Naive thymus-derived CD4-positive, alpha-beta T cell (primary cell): ENCODE measurements around the gene ZFP2. TPM values are rescaled to one million over a fixed set of nuclear protein-coding genes. Genes with fewer than 3 reads are reported as not detected.
A peak's percentile ranks its signal among the peaks of the same experiment; 100 is the strongest.
"Not testable (repeated sequence)": the region's sequence is repeated elsewhere in the genome, so short reads cannot be mapped to it uniquely, and the experiment has no call there.

ENCODE experiments used
- ATAC-seq: fragments of 150-1000 bp; cut with Tn5 transposase; 2 replicates; pipeline ENCODE4 v1.10.0; 2021; ENCODE audit warnings: mild to moderate bottlenecking, moderate library complexity
- CTCF ChIA-PET: fragments of 350-600 bp; sonication (Branson Sonifier 250); formaldehyde crosslinking; loops from one replicate; lab custom pipeline; 2021; ENCODE audit warnings: antibody characterized with exemption; lab: Charles Lee
- POLR2A ChIA-PET: fragments of 350-600 bp; sonication (Branson Sonifier 250); formaldehyde crosslinking; loops from one replicate; lab custom pipeline; 2021; ENCODE audit warnings: antibody characterized with exemption, inconsistent platforms; lab: Charles Lee
- DNase-seq, 9 donors: peaks; one replicate each; pipeline versions ENCODE4 v3.0.0 to v3.0.0-alpha.2; 2020 to 2022; ENCODE audit warnings: mixed read lengths in 1 of 9
- H3K27ac ChIP-seq: one replicate; pipeline ENCODE4 v1.7.0; 2013; ENCODE audit warnings: mild to moderate bottlenecking, low read depth, low read length, moderate library complexity
- H3K27me3 ChIP-seq, 2 donors: one replicate each; pipeline ENCODE4 v1.7.0; 2013; ENCODE audit warnings: low read length in 2 of 2, mild to moderate bottlenecking in 2 of 2, moderate library complexity in 2 of 2; ENCODE audit not compliant: control insufficient read depth in 2 of 2, insufficient read depth in 2 of 2
- H3K36me3 ChIP-seq, 3 experiments: 1 replicate in 2 of 3; 2 replicates in 1 of 3; pipeline ENCODE4 v1.7.0; 2013; ENCODE audit warnings: low read length in 3 of 3, mild to moderate bottlenecking in 3 of 3, moderate library complexity in 1 of 3; ENCODE audit not compliant: insufficient read depth in 3 of 3, control insufficient read depth in 2 of 3
- H3K4me1 ChIP-seq, 2 donors: one replicate each; pipeline ENCODE4 v1.7.0; 2013; ENCODE audit warnings: low read length in 2 of 2, mild to moderate bottlenecking in 2 of 2, moderate library complexity in 1 of 2; ENCODE audit not compliant: control insufficient read depth in 2 of 2, insufficient read depth in 2 of 2
- H3K4me3 ChIP-seq: 2 replicates; pipeline ENCODE4 v1.7.0; 2013; ENCODE audit warnings: mild to moderate bottlenecking, low read length
- H3K9me3 ChIP-seq, 3 experiments: 1 replicate in 2 of 3; 2 replicates in 1 of 3; pipeline ENCODE4 v1.7.0; 2013; ENCODE audit warnings: low read length in 3 of 3; ENCODE audit not compliant: control insufficient read depth in 2 of 3
- H3K27ac Mint-ChIP-seq, 9 donors: one replicate each; pipeline ENCODE4 v1.8.0; 2020 to 2022; ENCODE audit warnings: mixed read lengths in 9 of 9, mild to moderate bottlenecking in 8 of 9, moderate library complexity in 5 of 9, inconsistent platforms in 2 of 9
- H3K27me3 Mint-ChIP-seq, 5 donors: one replicate each; pipeline ENCODE4 v1.8.0; 2021 to 2022; ENCODE audit warnings: mixed read lengths in 5 of 5, mild to moderate bottlenecking in 1 of 5
- H3K36me3 Mint-ChIP-seq, 5 donors: one replicate each; pipeline ENCODE4 v1.8.0; 2020 to 2022; ENCODE audit warnings: mixed read lengths in 5 of 5, mild to moderate bottlenecking in 3 of 5, inconsistent platforms in 1 of 5
- H3K4me1 Mint-ChIP-seq, 7 donors: one replicate each; pipeline ENCODE4 v1.8.0; 2020 to 2022; ENCODE audit warnings: mixed read lengths in 7 of 7, mild to moderate bottlenecking in 3 of 7, inconsistent platforms in 1 of 7
- H3K4me3 Mint-ChIP-seq, 10 donors: one replicate each; pipeline ENCODE4 v1.8.0; 2020 to 2022; ENCODE audit warnings: mild to moderate bottlenecking in 10 of 10, mixed read lengths in 10 of 10, moderate library complexity in 6 of 10, inconsistent platforms in 2 of 10
- H3K9me3 Mint-ChIP-seq, 11 donors: one replicate each; pipeline ENCODE4 v1.8.0; 2020 to 2022; ENCODE audit warnings: mixed read lengths in 11 of 11, mild to moderate bottlenecking in 4 of 11, inconsistent platforms in 1 of 11, moderate library complexity in 1 of 11
- intact Hi-C, 2 donors: fragments of 100-400 bp; cut with micrococcal nuclease; formaldehyde crosslinking; loops; one replicate each; pipeline ENCODE4 v1.15.1; 2023
- polyA plus RNA-seq, 2 donors: library from polyadenylated mRNA; unstranded; fragments of 300-500 nt; fragmentation: Illumina TruSeq; gene quantifications; one replicate each; pipeline ENCODE4 v1.2.3, GENCODE V29; 2021
- total RNA-seq, 6 experiments: library from RNA in 5 of 6; stranded (reverse) in 5 of 6; gene quantifications; 1 replicate in 5 of 6; 2 replicates in 1 of 6; pipeline ENCODE4 v1.2.3 and lab custom pipeline; 2021 to 2026

Gene ZFP2
- total and polyA plus RNA-seq, 7 experiments from 2014 or later = 0.17 to 3.2 (median 0.82) TPM

DNA sequence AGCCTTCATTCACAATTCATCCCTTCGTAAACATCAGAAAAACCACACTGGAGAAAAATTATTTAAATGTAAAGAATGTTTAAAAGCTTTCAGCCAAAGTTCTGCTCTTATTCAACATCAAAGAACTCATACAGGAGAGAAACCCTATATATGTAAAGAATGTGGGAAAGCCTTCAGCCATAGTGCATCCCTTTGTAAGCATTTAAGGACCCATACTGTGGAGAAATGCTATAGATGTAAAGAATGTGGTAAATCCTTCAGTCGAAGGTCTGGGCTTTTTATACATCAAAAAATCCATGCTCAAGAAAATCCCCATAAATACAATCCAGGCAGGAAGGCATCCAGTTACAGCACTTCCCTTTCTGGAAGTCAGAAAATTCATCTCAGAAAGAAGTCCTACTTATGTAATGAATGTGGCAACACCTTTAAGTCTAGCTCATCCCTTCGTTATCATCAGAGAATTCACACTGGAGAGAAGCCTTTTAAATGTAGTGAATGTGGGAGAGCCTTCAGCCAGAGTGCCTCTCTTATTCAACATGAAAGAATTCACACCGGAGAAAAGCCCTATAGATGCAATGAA is 12.5 kb upstream of the ZFP2 start:
- H3K27me3 Mint-ChIP-seq, H3K27me3 ChIP-seq, H3K27ac Mint-ChIP-seq, ATAC-seq, H3K4me1 Mint-ChIP-seq, H3K4me3 ChIP-seq, H3K27ac ChIP-seq, POLR2A ChIA-PET, DNase-seq, H3K4me1 ChIP-seq, H3K4me3 Mint-ChIP-seq, intact Hi-C loops, CTCF ChIA-PET: not testable (repeated sequence)
- H3K9me3 ChIP-seq = peaks cover 3 to 81% (median 35%) of the 10 kb centered on the region in 3 experiments
- Mint-ChIP-seq H3K9me3 (peaks cover 13 to 97% (median 67%) of the 10 kb centered on the region in 11 donors), H3K36me3 (peaks cover 40 to 89% (median 81%) of the 10 kb centered on the region in 5 donors)
- peaks cover 12 to 88% (median 30%) of the 10 kb centered on the region in 3 experiments for H3K36me3 ChIP-seq

DNA sequence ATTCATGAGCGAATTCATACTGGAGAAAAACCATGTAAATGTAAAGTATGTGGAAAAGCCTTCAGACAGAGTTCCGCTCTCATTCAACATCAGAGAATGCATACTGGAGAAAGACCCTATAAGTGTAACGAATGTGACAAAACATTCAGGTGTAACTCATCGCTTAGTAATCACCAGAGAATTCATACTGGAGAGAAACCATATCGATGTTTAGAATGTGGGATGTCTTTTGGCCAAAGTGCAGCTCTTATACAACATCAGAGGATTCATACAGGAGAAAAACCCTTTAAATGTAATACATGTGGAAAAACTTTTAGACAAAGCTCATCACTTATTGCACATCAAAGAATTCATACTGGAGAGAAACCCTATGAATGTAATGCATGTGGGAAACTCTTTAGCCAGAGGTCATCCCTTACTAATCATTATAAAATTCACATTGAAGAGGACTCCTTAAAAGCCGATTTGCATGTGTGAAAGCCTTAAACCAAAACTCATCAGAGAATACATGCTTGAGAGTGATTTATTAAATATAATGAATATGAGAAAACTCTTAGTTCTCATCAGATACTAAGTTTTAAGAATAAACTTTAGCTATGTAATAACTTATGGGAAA is 11.8 kb upstream of the ZFP2 start:
- H3K4me3 Mint-ChIP-seq = no peak overlapping the region
- POLR2A ChIA-PET = no interaction called here
- DNase-seq = no peak
- CTCF ChIA-PET = no interaction called here
- H3K4me1 Mint-ChIP-seq = no peaks in the 10 kb centered on the region
- intact Hi-C loops = no loop called here
- H3K9me3 ChIP-seq = peaks cover 7 to 86% (median 35%) of the 10 kb centered on the region in 3 experiments
- H3K27ac ChIP-seq = no peak overlapping the region
- no peaks in the 10 kb centered on the region for H3K4me1 ChIP-seq
- H3K27ac Mint-ChIP-seq = no peak overlapping the region
- no peak for ATAC-seq
- peaks cover 13 to 97% (median 70%) of the 10 kb centered on the region in 11 donors for H3K9me3 Mint-ChIP-seq
- no peaks in the 10 kb centered on the region for H3K27me3 ChIP-seq
- peaks cover 43 to 90% (median 82%) of the 10 kb centered on the region in 5 donors for H3K36me3 Mint-ChIP-seq
- H3K27me3 Mint-ChIP-seq = no peaks in the 10 kb centered on the region
- H3K4me3 ChIP-seq = no peak overlapping the region
- H3K36me3 ChIP-seq = peaks cover 12 to 85% (median 30%) of the 10 kb centered on the region in 3 experiments

DNA sequence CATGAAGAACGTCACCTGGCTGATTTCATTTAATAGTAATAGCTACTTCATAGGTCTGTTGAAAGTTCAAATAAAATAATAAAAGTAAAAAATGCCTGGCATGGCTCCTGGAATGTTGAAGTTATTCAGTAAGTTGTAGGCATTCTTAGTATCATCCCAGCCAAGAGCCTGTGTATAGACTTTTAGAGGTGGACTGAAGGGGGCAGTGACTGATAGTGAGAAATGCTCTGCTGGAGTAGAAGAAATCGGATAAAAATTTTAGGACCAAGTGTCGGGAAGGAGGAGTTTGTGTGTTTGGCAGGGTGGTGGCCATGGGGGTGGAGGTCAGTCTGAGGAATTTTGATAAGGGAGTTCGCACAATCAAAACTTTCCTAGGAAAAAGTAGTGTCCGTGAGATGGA is 3.6 kb downstream of the ZFP2 start:
- H3K9me3 Mint-ChIP-seq = peaks cover 3 to 62% (median 24%) of the 10 kb centered on the region in 11 donors
- ATAC-seq (no peak), DNase-seq (no peak)
- H3K27ac Mint-ChIP-seq = no peak overlapping the region
- H3K4me1 Mint-ChIP-seq = peaks cover 0 to 9% (median 6%) of the 10 kb centered on the region in 7 donors
- no peaks in the 10 kb centered on the region for H3K36me3 ChIP-seq
- H3K27me3 Mint-ChIP-seq = peaks cover 0 to 7% (median 4%) of the 10 kb centered on the region in 5 donors
- H3K4me3 ChIP-seq = no peak overlapping the region
- H3K27me3 ChIP-seq = no peaks in the 10 kb centered on the region
- H3K4me3 Mint-ChIP-seq = no peak overlapping the region
- peaks cover 0 to 8% (median 0%) of the 10 kb centered on the region in 3 experiments for H3K9me3 ChIP-seq
- H3K36me3 Mint-ChIP-seq = peaks cover 4 to 54% (median 36%) of the 10 kb centered on the region in 5 donors
- no peak overlapping the region for H3K27ac ChIP-seq
- CTCF ChIA-PET = no interaction called here
- POLR2A ChIA-PET = no interaction called here
- intact Hi-C loops = no loop called here
- H3K4me1 ChIP-seq = no peaks in the 10 kb centered on the region

DNA sequence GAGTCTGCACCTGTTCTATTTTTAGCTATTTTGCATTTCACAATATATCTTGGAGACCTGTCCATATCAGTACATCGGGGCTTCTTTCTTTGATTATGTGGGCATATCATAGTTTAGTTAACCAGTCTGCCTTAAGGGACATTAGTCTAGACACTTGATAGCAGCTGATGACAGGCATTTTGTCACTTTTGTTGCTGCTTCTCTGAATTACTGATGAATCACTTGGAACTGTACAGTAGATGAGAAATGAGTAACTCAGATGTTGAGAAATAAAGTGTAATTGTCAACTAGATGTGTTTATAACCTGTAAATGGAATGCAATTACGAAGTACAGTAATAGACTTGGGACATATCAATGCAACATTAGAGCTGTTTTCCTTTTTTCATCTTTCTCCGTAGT is 7.1 kb downstream of the ZFP2 start:
- intact Hi-C loops = no loop called here
- H3K4me1 ChIP-seq = no peaks in the 10 kb centered on the region
- H3K4me3 Mint-ChIP-seq = no peak overlapping the region
- H3K9me3 ChIP-seq = peaks cover 0 to 8% (median 0%) of the 10 kb centered on the region in 3 experiments
- H3K27ac Mint-ChIP-seq = no peak overlapping the region
- ChIA-PET POLR2A (interaction anchor here (0.6 kb wide), 1 partner anchor 28 kb away, joined by 4 read pairs; no protein-coding TSS in a partner anchor), CTCF (no interaction called here)
- H3K4me3 ChIP-seq = no peak overlapping the region
- no peak overlapping the region for H3K27ac ChIP-seq
- H3K36me3 Mint-ChIP-seq = peaks cover 4 to 50% (median 44%) of the 10 kb centered on the region in 5 donors
- no peaks in the 10 kb centered on the region for H3K27me3 ChIP-seq
- no peak for DNase-seq
- no peak for ATAC-seq
- H3K4me1 Mint-ChIP-seq = peaks cover 0 to 1% (median 0%) of the 10 kb centered on the region in 7 donors
- H3K9me3 Mint-ChIP-seq = peaks cover 3 to 74% (median 27%) of the 10 kb centered on the region in 11 donors
- no peaks in the 10 kb centered on the region for H3K27me3 Mint-ChIP-seq
- peaks cover 0 to 5% (median 0%) of the 10 kb centered on the region in 3 experiments for H3K36me3 ChIP-seq

DNA sequence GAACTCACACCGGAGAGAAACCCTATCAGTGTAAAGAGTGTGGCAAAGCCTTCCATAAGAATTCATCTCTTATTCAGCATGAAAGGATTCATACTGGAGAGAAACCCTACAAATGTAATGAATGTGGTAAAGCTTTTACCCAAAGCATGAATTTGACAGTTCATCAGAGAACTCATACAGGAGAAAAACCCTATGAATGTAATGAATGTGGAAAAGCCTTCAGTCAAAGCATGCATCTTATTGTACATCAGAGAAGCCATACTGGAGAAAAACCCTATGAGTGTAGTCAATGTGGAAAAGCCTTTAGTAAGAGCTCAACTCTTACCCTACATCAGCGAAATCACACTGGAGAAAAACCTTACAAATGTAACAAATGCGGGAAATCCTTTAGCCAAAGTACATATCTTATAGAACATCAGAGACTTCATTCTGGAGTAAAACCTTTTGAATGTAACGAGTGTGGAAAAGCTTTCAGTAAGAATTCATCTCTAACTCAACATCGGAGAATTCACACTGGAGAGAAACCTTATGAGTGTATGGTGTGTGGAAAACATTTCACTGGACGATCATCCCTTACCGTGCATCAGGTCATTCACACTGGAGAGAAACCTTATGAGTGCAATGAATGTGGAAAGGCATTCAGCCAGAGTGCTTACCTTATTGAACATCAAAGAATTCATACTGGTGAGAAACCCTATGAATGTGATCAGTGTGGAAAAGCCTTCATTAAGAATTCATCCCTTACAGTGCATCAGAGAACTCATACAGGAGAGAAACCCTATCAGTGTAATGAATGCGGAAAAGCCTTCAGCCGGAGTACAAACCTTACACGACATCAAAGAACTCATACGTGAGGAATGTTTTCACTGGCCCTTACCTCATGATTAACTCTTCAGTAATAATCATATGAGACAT is 36.4 kb downstream of the ZFP2 start:
- ChIA-PET CTCF (no interaction called here), POLR2A (no interaction called here)
- Histone ChIP-seq H3K27ac (no peak overlapping the region), H3K9me3 (peaks cover 27 to 96% (median 44%) of the 10 kb centered on the region in 3 experiments), H3K36me3 (peaks cover 0 to 14% (median 0%) of the 10 kb centered on the region in 3 experiments), H3K4me1 (no peaks in the 10 kb centered on the region), H3K4me3 (no peak overlapping the region), H3K27me3 (no peaks in the 10 kb centered on the region)
- ATAC-seq = no peak
- Mint-ChIP-seq H3K4me1 (peaks cover 0 to 5% (median 0%) of the 10 kb centered on the region in 7 donors), H3K27ac (no peak overlapping the region), H3K9me3 (peaks cover 27 to 100% (median 92%) of the 10 kb centered on the region in 11 donors), H3K27me3 (no peaks in the 10 kb centered on the region), H3K4me3 (peak overlapping the region in 1 of 10 donors; percentile 16), H3K36me3 (peaks cover 9 to 82% (median 64%) of the 10 kb centered on the region in 5 donors)
- intact Hi-C loops = no loop called here
- DNase-seq = no peak

DNA sequence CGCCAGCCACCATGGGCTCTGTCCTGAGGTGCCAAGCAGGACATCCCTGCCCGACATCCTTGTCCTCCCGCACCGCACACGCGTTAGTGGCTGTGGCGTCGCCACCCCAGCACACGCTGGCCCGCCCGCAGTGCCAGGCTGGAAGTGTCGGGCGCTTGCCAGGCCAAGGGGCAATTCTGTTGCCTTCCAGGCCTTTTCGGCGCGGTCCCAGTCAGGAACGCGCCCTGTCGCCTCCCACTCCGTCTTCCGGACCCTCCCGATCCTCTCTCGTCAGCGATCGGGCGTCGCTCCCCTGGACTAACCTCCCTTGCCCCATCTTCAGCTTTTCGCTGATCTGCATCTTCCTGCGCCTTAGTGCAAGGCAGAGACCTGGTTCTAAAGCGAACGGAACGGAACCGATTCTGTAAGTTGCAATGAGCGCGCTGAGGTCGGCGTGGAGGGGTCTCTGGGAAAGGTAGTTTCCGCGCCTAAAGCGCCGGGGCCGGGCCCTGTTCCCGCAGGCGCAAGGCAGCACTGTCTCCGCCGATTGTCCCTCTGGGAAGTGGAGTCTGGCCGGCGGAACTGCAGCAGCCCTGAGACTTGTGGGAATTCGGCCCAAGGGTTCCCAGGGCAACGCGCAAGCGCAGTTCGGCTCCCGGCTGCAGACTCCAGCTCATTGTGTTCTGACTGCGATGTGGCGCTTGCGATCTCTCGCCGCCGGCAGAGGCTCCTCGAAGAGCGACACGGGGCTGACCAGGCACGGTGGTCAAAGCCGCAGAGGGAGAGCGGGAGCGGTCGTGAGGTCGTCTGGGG is 45.1 kb downstream of the ZFP2 start, which contains the start of gene ZNF454:
ZNF454 (plus strand) TSS at position 630 of the 792 bp plus-strand sequence. CDS start 1,594 bp downstream, outside the sequence.
- H3K9me3 ChIP-seq = peaks cover 0 to 87% (median 10%) of the 10 kb centered on the region in 3 experiments
- H3K4me1 Mint-ChIP-seq = no peaks in the 10 kb centered on the region
- intact Hi-C loops = no loop called here
- no peak for ATAC-seq
- CTCF ChIA-PET = no interaction called here
- DNase-seq = no peak
- peak within 1 kb of the TSS in 3 of 10 donors; percentile 20 to 36 (median 34) for H3K4me3 Mint-ChIP-seq
- no peaks in the 10 kb centered on the region for H3K4me1 ChIP-seq
- peaks cover 0 to 5% (median 0%) of the 10 kb centered on the region in 3 experiments for H3K36me3 ChIP-seq
- peaks cover 3 to 50% (median 34%) of the 10 kb centered on the region in 5 donors for H3K27me3 Mint-ChIP-seq
- peaks cover 36 to 97% (median 86%) of the 10 kb centered on the region in 11 donors for H3K9me3 Mint-ChIP-seq
- peak within 1 kb of the TSS in 1 of 9 donors; percentile 27 for H3K27ac Mint-ChIP-seq
- H3K27me3 ChIP-seq = peaks cover 0 to 3% of the 10 kb centered on the region in 2 donors
- peaks cover 11 to 58% (median 25%) of the 10 kb centered on the region in 5 donors for H3K36me3 Mint-ChIP-seq
- no peak within 1 kb of the TSS for H3K4me3 ChIP-seq
- H3K27ac ChIP-seq = no peak within 1 kb of the TSS
- POLR2A ChIA-PET = no interaction called here
